NCI-H524 treated with DMSO at 0.1 percent for 48 hours (cell line): ENCODE results near the gene IRAK3.
"Not testable (repeated sequence)": the region's sequence is repeated elsewhere in the genome, so short reads cannot be mapped to it uniquely, and the experiment has no call there.

Source experiments
- DNase-seq: peaks from one replicate; lab custom pipeline; 2025; lab: John Stamatoyannopoulos, UW

IRAK3 gene

DNA sequence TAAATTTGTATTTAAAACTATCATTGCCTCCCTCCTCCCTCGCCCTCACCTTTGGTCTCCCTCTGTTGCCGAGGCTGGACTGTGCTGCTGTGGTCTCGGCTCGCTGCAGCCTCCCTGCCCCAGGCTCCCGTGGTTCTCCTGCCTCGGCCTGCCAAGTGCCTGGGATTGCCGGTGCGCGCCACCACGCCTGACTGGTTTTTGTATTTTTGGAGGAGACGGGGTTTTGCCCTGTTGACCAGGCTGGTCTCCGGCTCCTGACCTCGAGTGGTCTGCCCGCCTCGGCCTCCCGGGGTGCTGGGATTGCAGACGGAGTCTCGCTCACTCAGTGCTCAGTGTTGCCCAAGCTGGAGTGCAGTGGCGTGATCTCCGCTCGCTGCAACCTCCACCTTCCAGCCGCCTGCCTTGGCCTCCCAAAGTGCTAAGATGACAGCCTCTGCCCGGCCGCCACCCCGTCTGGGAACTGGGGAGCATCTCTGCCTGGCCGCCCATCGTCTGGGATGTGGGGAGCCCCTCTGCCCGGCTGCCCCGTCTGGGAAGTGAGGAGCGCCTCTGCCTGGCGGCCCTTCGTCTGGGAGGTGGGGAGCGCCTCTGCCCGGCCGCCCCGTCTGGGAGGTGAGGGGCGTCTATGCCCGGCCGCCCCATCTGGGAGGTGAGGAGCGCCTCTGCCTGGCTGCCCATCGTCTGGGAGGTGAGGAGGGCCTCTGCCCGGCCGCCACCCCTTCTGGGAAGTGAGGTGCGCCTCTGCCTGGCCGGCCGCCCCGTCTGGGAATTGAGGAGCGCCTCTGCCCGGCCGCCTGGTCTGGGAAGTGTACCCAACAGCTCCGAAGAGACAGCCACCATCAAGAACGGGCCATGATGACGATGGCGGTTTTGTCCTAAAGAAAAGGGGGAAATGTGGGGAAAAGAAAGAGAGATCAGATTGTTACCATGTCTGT, 14.4 kb upstream of the IRAK3 start:
- DNase-seq, result not testable (repeated sequence)

DNA sequence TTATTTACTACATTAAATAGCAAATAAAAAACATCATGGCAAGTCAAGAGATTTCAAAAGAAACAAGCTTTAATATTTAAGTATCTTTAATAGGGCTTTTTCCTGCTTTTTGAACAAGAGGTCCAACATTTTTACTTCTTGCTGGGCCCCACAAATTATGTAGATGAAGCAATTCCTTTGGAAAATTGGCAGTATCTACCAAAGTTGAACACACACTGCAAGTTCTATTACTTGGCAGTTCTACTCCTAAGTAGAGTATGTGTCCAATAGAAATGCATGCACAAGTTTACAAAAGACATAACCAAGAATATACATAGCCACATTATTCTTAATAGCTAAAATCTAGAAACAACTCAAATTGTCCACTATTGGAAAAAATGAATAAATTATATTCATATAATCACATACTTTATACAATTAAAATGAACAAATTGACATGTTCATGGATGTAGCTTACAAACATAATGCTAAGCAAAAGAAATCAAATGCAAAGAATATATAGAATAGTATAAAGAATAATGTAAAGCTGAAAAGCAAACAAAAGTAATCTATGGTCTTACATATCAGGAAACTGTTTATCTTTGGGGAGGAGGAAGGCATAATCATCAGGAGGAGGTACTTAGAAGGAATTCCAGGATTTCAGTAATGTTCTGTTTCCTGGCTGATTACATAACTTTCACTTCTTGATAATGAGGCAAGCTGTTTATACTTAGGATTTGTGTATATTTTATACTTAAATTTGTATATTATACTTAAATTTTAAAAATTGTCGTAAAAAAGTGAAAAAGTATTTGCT, 12.7 kb upstream of the IRAK3 start:
- no peak for DNase-seq

DNA sequence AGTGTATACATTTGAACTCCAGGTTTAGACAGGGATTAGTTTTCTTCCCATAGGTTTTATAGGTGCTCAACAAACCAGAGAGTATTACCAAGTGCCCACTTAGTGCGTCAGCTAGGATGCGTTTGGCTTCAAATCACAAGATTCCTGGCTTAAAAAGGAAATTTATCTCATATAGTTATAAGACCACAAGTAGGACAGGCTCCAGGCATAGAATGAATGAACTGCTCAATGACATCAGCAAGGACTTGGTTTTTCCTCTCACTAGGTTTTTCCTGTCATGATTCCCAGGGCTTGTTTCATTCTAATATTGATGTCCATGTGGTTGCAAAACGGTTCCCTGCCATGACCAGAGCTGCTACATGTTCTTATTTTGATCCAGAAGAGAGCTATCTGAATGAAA, 6.1 kb upstream of the IRAK3 start:
- no peak for DNase-seq

- DNase-seq, result not testable (repeated sequence)
Measured at GRCh38 chr12:66184822-66185221, 4.2 kb upstream of the IRAK3 start.

DNA sequence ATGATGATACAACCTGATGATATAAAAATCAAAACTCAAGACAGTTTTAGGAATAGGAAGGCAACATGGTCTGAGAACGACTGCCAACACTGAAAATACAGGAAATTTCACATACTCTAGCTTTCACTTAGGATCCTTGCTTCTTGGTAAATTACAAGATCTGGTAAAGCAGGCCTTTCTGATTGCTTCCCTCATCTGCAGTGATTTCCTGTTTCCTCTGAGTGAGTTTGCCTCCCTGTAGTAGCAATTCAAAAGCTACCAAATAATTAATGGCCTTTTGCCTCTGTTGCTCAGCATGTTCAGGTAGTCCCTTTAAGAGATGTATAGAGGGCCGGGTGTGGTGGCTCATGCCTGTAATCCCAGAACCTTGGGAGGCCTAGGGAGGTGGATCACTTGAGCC, 2.0 kb upstream of the IRAK3 start:
- DNase-seq, result no peak

DNA sequence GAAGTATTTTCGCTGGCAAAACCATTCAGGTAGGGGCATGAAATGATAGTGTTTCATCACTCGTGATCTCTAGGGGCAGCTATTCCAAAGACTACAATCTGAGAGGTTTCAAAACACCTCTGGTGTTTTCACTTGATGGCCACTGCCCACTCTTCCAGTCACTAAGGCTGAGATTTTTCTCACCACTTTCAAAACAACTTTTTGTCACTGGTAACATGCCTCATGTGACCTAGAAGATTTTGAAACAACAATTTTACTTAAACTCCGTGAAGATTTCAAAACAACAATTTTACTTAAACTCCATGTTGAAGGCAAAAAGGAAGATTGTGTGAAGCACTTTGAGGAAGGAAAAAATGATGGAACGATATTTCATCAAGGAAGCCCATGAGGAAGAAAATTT, 1.2 kb upstream of the IRAK3 start:
- DNase-seq, result no peak

DNA sequence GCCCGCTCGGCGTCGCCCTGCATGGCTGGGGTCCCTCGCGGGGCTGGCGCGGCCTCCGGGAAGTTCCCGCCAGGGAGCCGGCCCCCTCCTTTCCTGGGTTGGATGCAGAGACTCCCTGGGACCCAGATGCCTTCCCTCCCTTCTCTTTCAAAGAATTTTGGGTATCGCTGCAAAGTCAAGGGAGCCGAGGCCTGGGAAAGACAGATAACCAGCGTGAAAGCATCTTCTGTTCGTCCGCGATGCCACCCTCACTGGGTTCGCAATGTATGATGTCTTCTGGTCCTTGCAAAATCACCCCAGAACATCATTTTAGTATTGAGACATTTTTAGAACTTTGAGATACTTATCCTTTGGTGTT, 451 bp downstream of the IRAK3 start:
- DNase-seq, result no peak

DNA sequence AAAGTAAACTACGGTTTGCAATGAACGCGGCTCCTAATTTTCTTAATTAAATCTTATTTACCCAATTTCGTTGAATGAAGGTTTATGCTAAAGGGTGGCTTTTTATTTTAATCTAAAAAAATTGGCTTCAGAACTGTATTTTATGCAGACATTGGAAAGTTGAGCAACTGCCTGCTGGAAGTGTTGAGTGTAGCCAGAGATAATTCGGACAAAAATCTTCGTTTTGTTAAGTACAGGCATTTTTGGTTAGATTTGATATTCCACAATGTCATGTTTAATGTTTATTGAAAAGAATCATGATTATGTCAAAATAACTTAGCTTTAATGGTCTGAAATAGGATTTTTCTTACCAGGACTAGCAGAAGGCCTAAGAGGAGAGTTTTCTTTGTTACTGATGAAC, 875 bp downstream of the IRAK3 start:
- no peak for DNase-seq

GRCh38 chr12:66190519-66191370, 1.7 kb downstream of the IRAK3 start:
- DNase-seq, result no peak

DNA sequence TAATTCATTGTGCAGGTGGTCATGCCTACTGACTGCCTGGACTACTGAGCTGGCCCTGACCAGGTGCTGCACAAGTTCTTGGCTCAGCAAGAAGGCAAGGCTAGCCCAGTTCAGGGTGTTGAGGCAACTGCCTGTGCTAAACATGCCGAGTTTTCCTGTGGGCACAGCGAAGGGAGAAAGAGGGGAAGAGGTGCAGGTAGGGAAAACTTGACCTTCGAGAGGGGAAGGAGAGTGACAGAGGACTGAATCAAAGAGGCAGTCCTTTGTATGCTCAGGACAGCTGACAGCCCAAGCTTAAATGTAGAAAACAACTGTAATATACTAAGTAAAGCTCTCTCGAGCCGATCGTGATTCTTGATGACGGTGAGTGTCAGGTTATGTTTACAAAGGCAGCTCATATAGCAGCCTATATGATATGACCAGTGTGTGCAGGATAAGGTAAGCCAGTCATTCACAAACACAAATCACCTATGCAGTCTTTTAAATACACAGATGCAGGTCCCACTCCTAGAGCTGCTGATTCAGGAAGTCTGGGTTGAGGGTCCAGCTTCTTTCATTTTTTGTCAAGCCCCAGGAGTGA, 2.6 kb downstream of the IRAK3 start:
- no peak for DNase-seq

DNA sequence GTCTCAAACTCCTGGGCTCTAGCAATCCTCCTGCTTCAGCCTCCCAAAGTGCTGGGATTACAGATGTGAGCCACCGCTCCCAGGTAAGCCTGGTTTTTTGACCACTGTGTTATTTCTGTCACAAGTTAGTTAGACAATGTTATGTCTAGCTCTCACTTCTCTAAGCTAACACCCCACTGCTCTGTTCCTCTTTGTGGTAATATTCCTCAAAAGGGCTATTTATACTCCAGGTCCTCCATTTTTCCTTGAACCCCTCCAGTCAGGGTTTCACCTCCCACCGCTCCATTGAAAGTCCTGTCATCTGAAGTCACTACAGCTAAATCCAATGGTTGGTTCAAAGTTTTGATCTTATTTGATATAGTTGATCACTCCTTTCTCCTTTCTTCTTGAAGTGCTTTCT, 5.1 kb downstream of the IRAK3 start:
- DNase-seq, result no peak

DNA sequence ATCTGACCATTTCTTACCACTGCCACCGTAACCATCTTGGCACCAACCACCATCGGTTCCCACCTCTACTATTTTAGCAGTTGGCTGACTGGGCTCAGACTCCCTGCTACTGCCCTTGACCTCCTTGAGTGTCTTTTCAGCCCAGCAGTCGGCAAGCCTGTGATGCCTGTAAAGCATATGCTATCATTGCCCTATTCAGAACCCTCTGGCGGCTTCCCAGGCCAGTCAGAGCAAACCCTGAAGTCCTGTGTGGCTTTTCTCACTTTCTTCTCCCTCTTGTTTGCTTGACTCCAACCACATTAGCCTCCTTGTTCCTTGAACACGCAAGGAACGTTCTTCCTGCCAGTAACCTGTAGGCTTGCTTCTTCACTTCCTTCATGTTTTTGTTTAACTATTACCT, 6.2 kb downstream of the IRAK3 start:
- DNase-seq, result no peak

DNA sequence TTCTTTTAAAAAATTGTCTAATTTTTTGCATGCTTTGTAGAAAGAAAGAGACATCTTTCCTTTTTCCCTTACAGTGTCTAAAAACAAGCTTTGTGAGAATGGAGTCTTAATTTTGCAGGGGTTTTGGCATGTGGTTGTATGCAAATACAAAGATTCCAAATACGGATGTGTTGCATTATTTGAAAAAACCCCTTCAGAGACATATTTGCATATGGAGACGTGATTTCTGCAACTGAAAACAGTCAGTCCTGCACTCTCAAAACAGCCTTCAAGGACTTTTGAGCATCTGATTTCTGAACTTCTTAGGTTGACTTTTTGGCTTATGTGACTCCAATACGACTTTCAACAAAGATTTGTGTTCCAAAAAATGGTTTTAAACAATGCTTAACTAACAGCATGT, 7.8 kb downstream of the IRAK3 start:
- no peak for DNase-seq

DNA sequence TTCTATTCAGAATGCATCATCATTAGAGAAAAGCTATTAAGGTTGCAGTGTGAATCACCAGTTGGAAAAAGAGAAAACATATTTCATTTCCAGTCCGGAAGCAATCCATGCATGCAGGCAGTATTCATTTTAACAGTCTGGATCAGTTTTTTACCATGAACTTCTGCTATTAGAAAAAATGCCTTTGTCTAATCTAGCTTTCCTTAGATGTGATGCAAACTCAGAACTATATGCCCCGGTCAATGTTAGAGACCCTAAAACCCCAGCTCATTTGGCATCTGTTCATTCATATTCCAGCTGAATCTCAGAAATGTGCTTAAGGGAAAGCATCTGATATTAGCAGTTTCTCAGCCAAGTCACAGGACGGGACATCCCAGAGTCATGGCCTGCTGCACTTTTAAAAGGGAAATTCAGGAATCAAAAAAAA, 8.5 kb downstream of the IRAK3 start:
- DNase-seq, result no peak

GRCh38 chr12:66199141-66199540, 10.1 kb downstream of the IRAK3 start:
- DNase-seq, result no peak

DNA sequence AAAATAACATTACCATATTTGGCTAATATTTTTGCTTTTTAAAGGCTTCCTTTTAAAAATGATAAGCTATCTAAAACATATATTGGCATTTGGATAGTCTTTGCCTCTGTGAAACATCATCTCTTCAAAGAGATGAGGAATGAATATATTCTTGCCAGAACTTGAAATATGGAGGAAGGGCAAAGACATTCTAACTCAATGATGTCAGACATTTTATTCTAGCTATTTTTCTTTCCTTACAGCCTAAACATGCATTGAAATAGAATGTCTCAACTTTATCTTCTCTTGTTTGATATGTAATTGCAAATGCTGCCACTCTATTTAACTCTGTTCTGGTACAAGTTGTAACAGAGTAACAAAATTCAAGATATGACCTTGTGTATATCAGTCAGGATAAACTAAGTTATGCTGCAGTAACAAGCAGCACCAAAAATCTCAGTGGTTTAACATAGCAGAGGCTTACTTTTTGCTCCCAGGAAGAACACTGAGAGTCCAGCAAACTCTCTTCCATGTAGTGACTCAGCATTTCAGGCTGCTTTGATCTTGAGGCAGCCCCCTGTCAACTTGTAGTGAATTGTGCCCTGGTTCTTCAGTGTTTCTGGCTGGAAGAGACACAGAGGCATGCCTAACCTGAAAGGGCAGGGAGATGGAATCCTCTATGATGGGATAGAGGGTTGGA, 11.0 kb downstream of the IRAK3 start:
- DNase-seq, result no peak

DNA sequence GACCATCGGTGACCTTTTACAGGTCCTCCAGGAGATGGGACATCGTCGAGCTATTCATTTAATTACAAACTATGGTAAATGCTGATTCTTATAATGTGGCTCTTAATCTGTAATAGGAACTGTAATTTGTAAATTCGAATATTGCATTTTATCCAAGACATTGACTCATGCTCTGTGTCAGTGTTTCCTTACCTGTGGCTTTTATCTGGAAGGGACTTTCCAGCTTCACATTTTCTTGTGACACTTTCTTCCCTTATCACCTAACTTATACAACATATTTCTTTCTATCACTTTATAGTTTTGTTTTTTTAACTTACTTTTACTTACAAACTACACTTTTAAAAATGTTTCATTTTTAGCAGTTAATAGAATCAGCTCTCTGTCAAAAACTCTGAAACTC, 14.8 kb downstream of the IRAK3 start:
- DNase-seq, result no peak

DNA sequence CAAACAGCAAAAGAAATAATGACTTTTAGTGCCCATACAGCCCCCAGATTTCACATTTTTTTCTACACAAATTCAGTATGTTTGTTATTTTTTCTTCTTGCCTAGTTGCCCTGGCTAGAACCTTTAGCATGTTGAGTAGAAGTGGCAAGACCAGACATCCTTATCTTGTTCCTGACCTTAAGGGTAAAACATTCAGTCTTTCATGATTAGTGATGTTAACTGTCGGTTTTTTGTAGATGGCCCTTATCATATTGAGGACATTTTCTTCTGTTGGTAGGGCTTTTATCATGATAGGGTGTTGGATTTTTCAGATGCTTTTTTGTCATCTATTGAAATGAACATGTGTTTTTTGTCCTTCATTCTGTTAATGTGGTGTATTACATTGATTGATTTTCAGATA, 17.1 kb downstream of the IRAK3 start:
- DNase-seq, result no peak

- DNase-seq, result no peak
Measured at GRCh38 chr12:66210840-66211239, 21.8 kb downstream of the IRAK3 start.

DNA sequence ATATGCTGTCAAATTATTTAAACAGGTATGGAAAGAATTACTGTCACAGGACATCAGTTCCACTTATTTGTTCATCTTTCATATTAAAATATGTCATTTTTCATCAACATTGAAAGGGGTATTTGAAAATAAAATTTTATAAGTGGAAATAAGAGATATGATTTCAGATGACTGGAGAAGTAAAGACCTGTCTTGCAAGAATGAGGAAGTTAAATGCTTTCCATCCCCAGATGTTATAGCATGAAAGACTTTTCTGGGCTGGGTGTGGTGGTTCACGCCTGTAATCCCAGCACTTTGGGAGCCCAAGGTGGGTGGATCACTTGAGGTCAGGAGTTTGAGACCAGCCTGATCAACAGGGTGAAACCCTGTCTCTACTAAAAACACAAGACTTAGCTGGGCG, 22.6 kb downstream of the IRAK3 start:
- not testable (repeated sequence) for DNase-seq

GRCh38 chr12:66213011-66213410, 24.0 kb downstream of the IRAK3 start:
- DNase-seq, result not testable (repeated sequence)
